GM19099 (cell line): Measurements from ENCODE around the gene PFN4.

ENCODE experiments used
- POLR2A ChIP-seq: IDR thresholded peaks from 3 replicates; pipeline ENCODE4 v1.6.1; 2011; ENCODE audit warnings: low read depth; ENCODE audit not compliant: insufficient read length; ENCODE audit errors: extremely low read depth

The PFN4 gene

GRCh38 chr2:24084386-24085199, 38.5 kb downstream of the PFN4 start, which contains the start of gene TP53I3:
TP53I3 (minus strand) TSS chr2:24084834; CDS start chr2:24084326, 508 bp downstream.
- peak; percentile 60 for TF ChIP-seq POLR2A

- peak; percentile 64 for TF ChIP-seq POLR2A
Measured at GRCh38 chr2:24083567-24084385, 39.4 kb downstream of the PFN4 start.

GRCh38 chr2:24082787-24083566, 40.2 kb downstream of the PFN4 start:
- TF ChIP-seq POLR2A: no peak

- no peak for TF ChIP-seq POLR2A
Measured at GRCh38 chr2:24080701-24081100, 42.4 kb downstream of the PFN4 start.

GRCh38 chr2:24077879-24078278, 45.3 kb downstream of the PFN4 start:
- no peak for TF ChIP-seq POLR2A

- no peak for TF ChIP-seq POLR2A
Measured at GRCh38 chr2:24077535-24077877, 45.6 kb downstream of the PFN4 start.

GRCh38 chr2:24076849-24077534, 46.1 kb downstream of the PFN4 start:
- TF ChIP-seq POLR2A: peak; percentile 45

- peak; percentile 88 for TF ChIP-seq POLR2A
Measured at GRCh38 chr2:24075915-24076848, 47.0 kb downstream of the PFN4 start, which contains the start of gene SF3B6. SF3B6 (minus strand) TSS chr2:24076326; CDS start chr2:24076229, 97 bp downstream.

GRCh38 chr2:24075259-24075658, 47.9 kb downstream of the PFN4 start:
- TF ChIP-seq POLR2A: no peak

GRCh38 chr2:24073816-24074215, 49.3 kb downstream of the PFN4 start:
- no peak for TF ChIP-seq POLR2A

GRCh38 chr2:24072259-24072658, 50.9 kb downstream of the PFN4 start:
- no peak for TF ChIP-seq POLR2A

GRCh38 chr2:24065341-24065740, 57.8 kb downstream of the PFN4 start:
- TF ChIP-seq POLR2A: no peak
